Fibroblast of the aortic adventitia (primary cell): ENCODE measurements around the gene BRCC3. TPM values are rescaled to one million over a fixed set of nuclear protein-coding genes. Genes with fewer than 3 reads are reported as not detected.
"Not testable (repeated sequence)": the region's sequence is repeated elsewhere in the genome, so short reads cannot be mapped to it uniquely, and the experiment has no call there.

Experiments
- DNase-seq: peaks from one replicate; pipeline ENCODE4 v3.0.0-alpha.2; 2010; ENCODE audit warnings: low read depth
- H3K4me3 ChIP-seq: 2 replicates; pipeline ENCODE4 v1.5.1; 2011; ENCODE audit warnings: low read depth, mild to moderate bottlenecking, control low read depth, low read length, moderate library complexity
- total RNA-seq: library from RNA; depleted of rRNA; stranded (reverse); fragments of >200 nt; gene quantifications from 2 replicates; pipeline ENCODE4 v1.2.3, GENCODE V29; 2012; ENCODE audit warnings: low replicate concordance
- TF ChIP-seq, protein P1 (sequence below): IDR thresholded peaks from 2 replicates; pipeline ENCODE4 v1.5.1; 2011; ENCODE audit warnings: mild to moderate bottlenecking, low read length, control low read depth, inconsistent platforms; ENCODE audit not compliant: insufficient read depth

Gene BRCC3
- total RNA-seq, 1 donor = 17.4 TPM

DNA sequence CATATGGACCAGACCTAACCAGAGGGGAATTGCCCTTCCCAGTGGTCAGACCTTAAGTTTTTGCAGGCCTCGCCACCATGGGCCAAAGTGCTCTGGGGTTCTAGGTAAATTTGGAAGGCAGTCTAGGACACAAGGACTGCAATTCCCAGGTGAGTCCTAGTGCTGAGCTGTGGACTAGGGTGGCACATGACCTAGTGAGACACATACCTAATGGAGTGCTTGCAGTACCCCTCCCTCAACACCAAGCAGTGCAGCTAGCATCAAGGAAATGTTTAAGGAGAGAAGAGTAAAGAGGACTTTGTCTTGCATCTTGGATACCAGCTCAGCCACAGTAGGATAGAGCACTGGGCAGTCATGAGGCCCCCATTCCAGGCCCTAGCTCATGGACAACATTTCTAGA lies 60.8 kb downstream of the BRCC3 start:
- no peak overlapping the region for H3K4me3 ChIP-seq
- no peak for DNase-seq
- TF ChIP-seq, protein P1, sequence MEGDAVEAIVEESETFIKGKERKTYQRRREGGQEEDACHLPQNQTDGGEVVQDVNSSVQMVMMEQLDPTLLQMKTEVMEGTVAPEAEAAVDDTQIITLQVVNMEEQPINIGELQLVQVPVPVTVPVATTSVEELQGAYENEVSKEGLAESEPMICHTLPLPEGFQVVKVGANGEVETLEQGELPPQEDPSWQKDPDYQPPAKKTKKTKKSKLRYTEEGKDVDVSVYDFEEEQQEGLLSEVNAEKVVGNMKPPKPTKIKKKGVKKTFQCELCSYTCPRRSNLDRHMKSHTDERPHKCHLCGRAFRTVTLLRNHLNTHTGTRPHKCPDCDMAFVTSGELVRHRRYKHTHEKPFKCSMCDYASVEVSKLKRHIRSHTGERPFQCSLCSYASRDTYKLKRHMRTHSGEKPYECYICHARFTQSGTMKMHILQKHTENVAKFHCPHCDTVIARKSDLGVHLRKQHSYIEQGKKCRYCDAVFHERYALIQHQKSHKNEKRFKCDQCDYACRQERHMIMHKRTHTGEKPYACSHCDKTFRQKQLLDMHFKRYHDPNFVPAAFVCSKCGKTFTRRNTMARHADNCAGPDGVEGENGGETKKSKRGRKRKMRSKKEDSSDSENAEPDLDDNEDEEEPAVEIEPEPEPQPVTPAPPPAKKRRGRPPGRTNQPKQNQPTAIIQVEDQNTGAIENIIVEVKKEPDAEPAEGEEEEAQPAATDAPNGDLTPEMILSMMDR = no peak

DNA sequence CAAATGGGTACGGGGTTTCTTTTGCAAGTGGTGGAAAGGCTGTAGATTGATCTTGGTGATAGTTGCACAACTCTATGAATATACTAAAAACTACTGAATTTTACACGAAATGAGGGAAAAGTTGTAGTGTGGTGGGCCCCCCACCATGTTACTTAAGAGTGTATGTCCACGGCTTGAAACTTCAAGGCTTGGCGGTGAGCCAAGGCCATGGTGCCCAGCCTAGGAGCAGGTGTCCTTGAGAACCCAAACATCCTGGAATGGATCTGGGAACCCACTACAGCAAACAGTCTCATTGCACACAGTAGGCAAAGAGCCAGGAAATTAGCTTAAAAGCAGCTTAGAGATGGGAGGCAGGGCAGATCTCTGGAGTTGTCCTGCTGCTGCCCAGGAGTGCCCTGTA lies 62.9 kb downstream of the BRCC3 start:
- no peak overlapping the region for H3K4me3 ChIP-seq
- no peak for DNase-seq
- TF ChIP-seq, protein P1 = no peak

DNA sequence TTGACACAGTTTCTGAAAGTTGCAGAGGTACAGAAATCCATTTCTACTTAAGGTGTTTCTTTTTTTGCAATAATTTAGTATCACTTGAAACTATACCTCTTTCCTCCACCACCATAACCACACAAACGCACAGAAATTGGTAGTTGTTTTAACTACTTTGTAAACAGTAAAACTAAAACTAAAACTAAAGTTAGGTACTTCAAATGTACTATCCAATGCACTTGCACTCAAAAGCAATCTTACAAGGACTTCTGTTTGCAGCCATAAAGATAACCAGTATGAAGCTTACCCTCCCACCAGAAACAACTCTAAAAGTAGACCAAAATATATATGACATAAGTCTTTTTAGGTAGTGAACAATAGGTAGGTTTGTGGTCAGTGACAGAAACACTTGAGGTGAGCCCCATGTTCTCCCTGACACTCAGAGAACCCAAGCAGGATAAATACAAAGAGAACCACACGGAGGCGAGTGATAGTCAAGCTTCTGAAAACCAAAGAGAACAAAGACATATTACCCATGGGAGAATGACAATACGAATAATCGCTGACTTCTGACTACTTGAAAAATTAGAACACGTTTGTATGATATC lies 72.7 kb downstream of the BRCC3 start:
- TF ChIP-seq, protein P1 = no peak
- no peak for DNase-seq
- H3K4me3 ChIP-seq = no peak overlapping the region

DNA sequence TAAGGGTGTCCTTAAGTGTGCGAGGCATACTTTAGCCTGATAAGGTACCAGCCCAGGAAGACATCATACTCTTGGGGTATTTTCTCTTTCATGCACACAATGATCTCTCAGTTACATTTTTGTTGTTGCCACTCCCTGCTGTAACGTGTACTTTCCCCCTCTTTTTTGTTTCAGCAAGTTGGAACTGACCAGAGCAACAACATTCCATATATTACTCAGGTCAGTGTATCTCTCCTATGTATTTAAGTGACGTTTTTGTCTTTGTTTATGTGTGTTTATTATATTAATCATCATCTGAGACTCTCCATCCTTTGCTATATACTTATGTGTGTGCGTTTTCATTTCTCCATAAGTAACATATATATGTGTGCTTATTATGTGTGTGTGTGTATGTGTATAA lies 73.6 kb downstream of the BRCC3 start:
- no peak for DNase-seq
- TF ChIP-seq, protein P1 = no peak
- no peak overlapping the region for H3K4me3 ChIP-seq

DNA sequence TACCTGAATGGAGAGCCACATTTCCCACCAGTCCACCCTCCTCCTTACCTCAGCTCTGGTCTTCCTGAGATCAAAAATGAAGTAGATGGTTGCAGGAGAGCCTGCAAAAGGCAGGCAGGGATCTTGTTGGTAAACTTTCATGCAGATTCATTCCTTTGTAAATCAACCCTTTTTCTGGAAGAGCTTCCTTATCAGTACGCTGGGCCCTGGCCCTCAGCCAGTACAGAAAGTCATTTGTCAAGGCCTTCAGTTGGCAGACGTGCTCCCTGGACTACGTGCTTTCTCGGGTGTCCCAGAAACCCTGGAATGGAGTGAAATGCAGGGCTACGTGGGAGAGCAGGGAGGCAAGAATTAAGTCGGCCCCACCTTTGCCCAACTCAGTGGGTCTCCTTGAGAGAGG lies 76.3 kb downstream of the BRCC3 start:
- not testable (repeated sequence) for H3K4me3 ChIP-seq
- DNase-seq = peak; percentile 3

DNA sequence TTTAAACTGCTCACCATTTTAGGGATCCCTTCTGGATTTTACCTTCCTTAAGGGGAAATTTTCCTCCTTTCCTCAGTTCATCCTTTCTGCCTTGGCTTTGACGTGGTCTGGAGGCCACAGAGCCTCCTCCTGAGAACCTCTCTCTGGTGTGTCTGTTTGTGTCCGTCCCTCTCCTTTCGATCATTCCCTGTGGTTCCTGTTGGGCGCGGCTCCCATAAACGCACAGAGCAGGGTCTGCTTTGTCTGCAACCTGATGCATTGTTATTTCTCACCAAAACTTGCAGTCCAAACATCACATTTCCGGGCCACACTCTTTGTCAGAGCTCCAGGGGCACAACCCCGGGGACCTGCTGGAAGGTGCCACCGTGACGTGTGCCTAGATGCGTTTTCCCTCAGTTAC lies 76.9 kb downstream of the BRCC3 start:
- DNase-seq, H3K4me3 ChIP-seq: not testable (repeated sequence)

DNA sequence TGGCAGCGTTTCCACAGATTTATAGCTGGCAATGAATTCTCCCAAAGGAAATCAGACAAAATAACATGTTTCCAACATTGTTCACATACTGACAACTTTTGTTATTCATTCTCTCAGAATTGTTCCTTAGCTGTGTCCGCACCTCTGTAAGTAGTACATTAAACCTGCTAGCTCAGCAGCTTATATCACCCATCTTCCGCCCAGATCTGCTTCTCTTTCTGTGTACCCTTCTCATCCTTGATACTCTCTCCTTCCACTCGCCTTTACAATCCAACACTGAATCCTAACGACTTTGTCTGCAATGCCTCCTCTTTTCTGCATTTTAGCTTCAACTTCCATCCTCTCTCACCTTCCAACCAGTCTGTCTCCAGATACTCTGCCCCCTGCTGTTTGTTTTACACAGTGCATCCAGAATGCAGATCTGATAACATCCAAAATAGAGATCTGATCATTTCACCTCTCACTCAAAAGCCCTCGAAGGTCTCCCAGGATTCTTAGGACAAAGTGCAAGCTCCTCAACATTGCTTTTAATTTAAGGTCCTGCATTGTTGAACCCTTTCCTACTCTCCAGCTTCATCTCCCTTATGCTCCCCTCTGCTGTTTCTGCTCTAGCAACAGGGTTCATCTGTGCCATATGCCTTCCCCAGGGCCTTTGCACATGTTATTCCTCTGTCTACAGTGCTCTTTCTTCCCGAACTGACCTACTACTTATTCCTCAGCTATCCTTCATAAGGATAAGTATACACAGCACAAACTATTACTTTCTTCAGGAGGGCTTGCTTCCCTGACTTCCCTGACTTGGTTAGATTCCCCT lies 77.6 kb downstream of the BRCC3 start:
- DNase-seq = peak; percentile 34
- H3K4me3 ChIP-seq = no peak overlapping the region
- TF ChIP-seq, protein P1 = peak; percentile 53

- TF ChIP-seq, protein P1 = no peak
- H3K4me3 ChIP-seq = no peak overlapping the region
- DNase-seq = no peak
Observed at GRCh38 chrX:155169881-155170280, 98.6 kb downstream of the BRCC3 start.
